T47D (cell line): ENCODE measurements around the gene SCRN2.
A peak's percentile ranks its signal among the peaks of the same experiment; 100 is the strongest.

Experiments used
- DNase-seq, 2 experiments: peaks; one replicate each; pipeline versions ENCODE4 v3.0.0 to v3.0.0-alpha.2; 2011 to 2012; ENCODE audit warnings: low read depth in 1 of 2, low spot score in 1 of 2
- JUND ChIP-seq: IDR thresholded peaks from 2 replicates; pipeline ENCODE4 v1.6.1; 2012; ENCODE audit warnings: low read depth
- in situ Hi-C: cut with HindIII; loops from 2 replicates; pipeline ENCODE4 v1.10.0; 2016; ENCODE audit warnings: low sequenced_read_pairs, low pct_unique_long_range_greater_than_20kb

Gene SCRN2

GRCh38 chr17:47864791-47865216 lies 23.7 kb upstream of the SCRN2 start:
- in situ Hi-C loops, result no loop called here
- TF ChIP-seq JUND, result no peak
- no peak for DNase-seq

- no peak for DNase-seq
- no peak for TF ChIP-seq JUND
- in situ Hi-C loops, result no loop called here
Measured at GRCh38 chr17:47862621-47863440, 21.8 kb upstream of the SCRN2 start.

GRCh38 chr17:47860386-47860785 lies 19.3 kb upstream of the SCRN2 start:
- no peak for TF ChIP-seq JUND
- in situ Hi-C loops, result no loop called here

GRCh38 chr17:47857551-47858455 lies 16.7 kb upstream of the SCRN2 start:
- no peak for TF ChIP-seq JUND
- in situ Hi-C loops, result no loop called here
- DNase-seq, result no peak

More at GRCh38 chr17:47860386-47860785, 19.3 kb upstream of the SCRN2 start:
- DNase-seq, result no peak

- in situ Hi-C loops, result no loop called here
- no peak for DNase-seq
Measured at GRCh38 chr17:47856830-47857229, 15.8 kb upstream of the SCRN2 start.

GRCh38 chr17:47855737-47856136 lies 14.7 kb upstream of the SCRN2 start:
- no peak for DNase-seq
- TF ChIP-seq JUND, result no peak
- in situ Hi-C loops, result no loop called here

More at GRCh38 chr17:47856830-47857229, 15.8 kb upstream of the SCRN2 start:
- no peak for TF ChIP-seq JUND

- no peak for DNase-seq
- in situ Hi-C loops, result no loop called here
- no peak for TF ChIP-seq JUND
Measured at GRCh38 chr17:47853616-47854015, 12.5 kb upstream of the SCRN2 start.

- no peak for TF ChIP-seq JUND
- no peak for DNase-seq
- in situ Hi-C loops, result no loop called here
Measured at GRCh38 chr17:47852113-47852949, 11.3 kb upstream of the SCRN2 start.

GRCh38 chr17:47851764-47852112 lies 10.7 kb upstream of the SCRN2 start:
- DNase-seq, result no peak

GRCh38 chr17:47850692-47851573 lies 9.9 kb upstream of the SCRN2 start, which contains the start of gene SP6:
Gene SP6 (minus strand): TSS chr17:47851163. CDS start chr17:47848429, 2,734 bp downstream.
- DNase-seq, result peak; percentile 92 to 97
- in situ Hi-C loops, result no loop called here
- TF ChIP-seq JUND, result no peak; the same call in 1 of the 2 replicates

More at GRCh38 chr17:47851764-47852112, 10.7 kb upstream of the SCRN2 start:
- no peak for TF ChIP-seq JUND
- in situ Hi-C loops, result no loop called here

- peak in 1 of 2 experiments; percentile 61 for DNase-seq
- in situ Hi-C loops, result no loop called here
- no peak for TF ChIP-seq JUND
Measured at GRCh38 chr17:47850373-47850691, 9.3 kb upstream of the SCRN2 start.
